IMR-90 (cell line): ENCODE data around the gene PGAP1. TPM values are rescaled to one million over a fixed set of nuclear protein-coding genes. Genes with fewer than 3 reads are reported as not detected.

Experiments used
- ATAC-seq: fragments of 200-7000 bp; cut with Tn5 transposase; 2 replicates; pipeline ENCODE4 v1.9.1; 2020; ENCODE audit warnings: low read depth, mild to moderate bottlenecking, moderate library complexity
- BruUV-seq: library from RNA; stranded (reverse); fragments of 400-500 nt; replicated peaks from 2 replicates; lab custom pipeline; 2021; lab: Mats Ljungman, UMichigan
- CTCF ChIA-PET: fragments of 300-600 bp; formaldehyde crosslinking; extraction: SDS; loops from one replicate; lab custom pipeline; 2021; ENCODE audit warnings: antibody characterized with exemption; lab: Yijun Ruan, JAX
- POLR2A ChIA-PET: fragments of 300-600 bp; sonication (Branson Sonifier 250); formaldehyde crosslinking; loops from one replicate; lab custom pipeline; 2022; ENCODE audit warnings: antibody characterized with exemption; ENCODE audit not compliant: unreplicated experiment; lab: Charles Lee
- DNase-seq: peaks from one replicate; pipeline ENCODE4 v3.0.0; 2013
- H2AFZ ChIP-seq: replicated peaks from 2 replicates; pipeline ENCODE3; 2013; ENCODE audit warnings: low read length, mild to moderate bottlenecking; ENCODE audit not compliant: poor library complexity
- H2AK5ac ChIP-seq: 2 replicates; pipeline ENCODE4 v1.6.1; 2013; ENCODE audit warnings: low read depth, low read length, inconsistent platforms
- H2AK9ac ChIP-seq: replicated peaks from 2 replicates; pipeline ENCODE3; 2013; ENCODE audit warnings: mild to moderate bottlenecking, low read depth, low read length, moderate library complexity; ENCODE audit not compliant: poor library complexity
- H2BK120ac ChIP-seq: 2 replicates; pipeline ENCODE4 v1.6.1; 2013; ENCODE audit warnings: low read depth, low read length, inconsistent platforms
- H2BK15ac ChIP-seq: 3 replicates; pipeline ENCODE4 v1.6.1; 2013; ENCODE audit warnings: low read depth, low read length, inconsistent platforms
- H2BK20ac ChIP-seq: 2 replicates; pipeline ENCODE4 v1.6.1; 2013; ENCODE audit warnings: low read depth, mild to moderate bottlenecking, inconsistent platforms, low read length, moderate library complexity
- H2BK5ac ChIP-seq: 2 replicates; pipeline ENCODE4 v1.6.1; 2013; ENCODE audit warnings: mild to moderate bottlenecking, low read depth, low read length, inconsistent platforms; ENCODE audit not compliant: poor library complexity, severe bottlenecking
- H3K14ac ChIP-seq: replicated peaks from 2 replicates; pipeline ENCODE4 v1.6.1; 2013; ENCODE audit warnings: low read depth, low read length, inconsistent platforms
- H3K18ac ChIP-seq: 2 replicates; pipeline ENCODE4 v1.6.1; 2013; ENCODE audit warnings: low read depth, low read length, control low read depth
- H3K23ac ChIP-seq: 2 replicates; pipeline ENCODE4 v1.6.1; 2013; ENCODE audit warnings: low read depth, low read length, inconsistent platforms
- H3K27ac ChIP-seq: 2 replicates; pipeline ENCODE4 v1.5.1; 2013; ENCODE audit warnings: mild to moderate bottlenecking, control low read depth, low read length; ENCODE audit not compliant: insufficient read depth
- H3K27me3 ChIP-seq: 2 replicates; pipeline ENCODE4 v1.6.1; 2013; ENCODE audit warnings: low read length; ENCODE audit not compliant: control insufficient read depth, insufficient read depth
- H3K36me3 ChIP-seq: 2 replicates; pipeline ENCODE4 v1.6.1; 2013; ENCODE audit warnings: low read length, mixed read lengths; ENCODE audit not compliant: control insufficient read depth, insufficient read depth
- H3K4ac ChIP-seq: 2 replicates; pipeline ENCODE4 v1.6.1; 2013; ENCODE audit warnings: low read depth, low read length, inconsistent platforms
- H3K4me1 ChIP-seq: 2 replicates; pipeline ENCODE4 v1.6.1; 2013; ENCODE audit warnings: low read length, mixed read lengths; ENCODE audit not compliant: control insufficient read depth, insufficient read depth
- H3K4me2 ChIP-seq: 2 replicates; pipeline ENCODE4 v1.6.1; 2013; ENCODE audit warnings: low read depth, mild to moderate bottlenecking, control low read depth, low read length, moderate library complexity
- H3K4me3 ChIP-seq: 2 replicates; pipeline ENCODE4 v1.5.1; 2013; ENCODE audit warnings: low read depth, mild to moderate bottlenecking, control low read depth, low read length, moderate library complexity; ENCODE audit not compliant: insufficient read depth
- H3K56ac ChIP-seq: 2 replicates; pipeline ENCODE4 v1.6.1; 2013; ENCODE audit warnings: low read length, inconsistent platforms; ENCODE audit not compliant: insufficient read depth; ENCODE audit errors: extremely low read depth
- H3K79me1 ChIP-seq, 2 experiments: 2 replicates each; pipeline ENCODE4 v1.6.1; 2013; ENCODE audit warnings: low read length in 2 of 2, inconsistent platforms in 1 of 2, low read depth in 1 of 2
- H3K9ac ChIP-seq: 2 replicates; pipeline ENCODE4 v1.6.1; 2013; ENCODE audit warnings: low read depth, low read length, control low read depth
- H3K9me1 ChIP-seq: 2 replicates; pipeline ENCODE4 v1.6.1; 2013; ENCODE audit warnings: low read length, inconsistent platforms; ENCODE audit not compliant: insufficient read depth
- H3K9me3 ChIP-seq: 2 replicates; pipeline ENCODE4 v1.6.1; 2013; ENCODE audit warnings: low read length; ENCODE audit not compliant: control insufficient read depth, insufficient read depth
- H4K20me1 ChIP-seq: 2 replicates; pipeline ENCODE4 v1.6.1; 2013; ENCODE audit warnings: low read length, inconsistent platforms; ENCODE audit not compliant: insufficient read depth
- H4K5ac ChIP-seq: 2 replicates; pipeline ENCODE4 v1.6.1; 2013; ENCODE audit warnings: mild to moderate bottlenecking, low read depth, low read length, control low read depth
- H4K8ac ChIP-seq, 2 experiments: 2 replicates each; pipeline ENCODE4 v1.6.1; 2013; ENCODE audit warnings: low read depth in 2 of 2, low read length in 2 of 2, control low read depth in 1 of 2, inconsistent platforms in 1 of 2
- H4K91ac ChIP-seq: 2 replicates; pipeline ENCODE4 v1.6.1; 2013; ENCODE audit warnings: low read depth, low read length, inconsistent platforms; ENCODE audit not compliant: insufficient read depth
- BHLHE40 ChIP-seq: fragments of 150-350 bp; IDR thresholded peaks from 2 replicates; pipeline ENCODE4 v1.6.1; 2016; ENCODE audit warnings: mild to moderate bottlenecking, low read depth, low read length
- CEBPB ChIP-seq: IDR thresholded peaks from 2 replicates; pipeline ENCODE4 v1.6.1; 2012; ENCODE audit warnings: low read depth, low read length, improper control_type of control experiment
- CHD1 ChIP-seq: IDR thresholded peaks from 2 replicates; pipeline ENCODE4 v1.6.1; 2012; ENCODE audit warnings: low read depth, low read length, improper control_type of control experiment
- FOS ChIP-seq: fragments of 150-350 bp; IDR thresholded peaks from 2 replicates; pipeline ENCODE4 v1.6.1; 2016; ENCODE audit warnings: low read depth, low read length
- MAFK ChIP-seq: IDR thresholded peaks from 2 replicates; pipeline ENCODE4 v1.6.1; 2012; ENCODE audit warnings: low read depth, low read length, improper control_type of control experiment
- MAZ ChIP-seq: IDR thresholded peaks from 2 replicates; pipeline ENCODE4 v1.6.1; 2012; ENCODE audit warnings: low read depth, mild to moderate bottlenecking, low read length, improper control_type of control experiment, moderate library complexity, borderline replicate concordance
- MXI1 ChIP-seq: IDR thresholded peaks from 2 replicates; pipeline ENCODE4 v1.6.1; 2012; ENCODE audit warnings: low read depth, mild to moderate bottlenecking, low read length, moderate library complexity, borderline replicate concordance
- NFE2L2 ChIP-seq: fragments of 150-350 bp; IDR thresholded peaks from 2 replicates; pipeline ENCODE4 v1.6.1; 2016; ENCODE audit warnings: low read depth, mild to moderate bottlenecking, low read length
- POLR2A ChIP-seq: IDR thresholded peaks from 2 replicates; pipeline ENCODE4 v1.6.1; 2012; ENCODE audit warnings: mild to moderate bottlenecking, low read depth, low read length
- RAD21 ChIP-seq: IDR thresholded peaks from 2 replicates; pipeline ENCODE4 v1.6.1; 2012; ENCODE audit warnings: low read length, improper control_type of control experiment
- RCOR1 ChIP-seq: IDR thresholded peaks from 2 replicates; pipeline ENCODE4 v1.6.1; 2012; ENCODE audit warnings: mild to moderate bottlenecking, low read length, improper control_type of control experiment; ENCODE audit not compliant: insufficient replicate concordance
- RFX5 ChIP-seq: IDR thresholded peaks from 2 replicates; pipeline ENCODE4 v1.8.0; 2012; ENCODE audit warnings: low read depth, mild to moderate bottlenecking, low read length, moderate library complexity
- SMC3 ChIP-seq: fragments of 150-350 bp; IDR thresholded peaks from 2 replicates; pipeline ENCODE4 v1.6.1; 2016; ENCODE audit warnings: low read depth, mild to moderate bottlenecking, antibody characterized with exemption, low read length, moderate library complexity
- WGBS, 2 experiments: methylation state at CpG; one replicate each; pipeline versions ENCODE4 v1.1.5 to v1.1.7; 2013; ENCODE audit warnings: missing lambda C conversion rate in 2 of 2; ENCODE audit not compliant: insufficient read length in 1 of 2; ENCODE audit errors: extremely low coverage in 2 of 2; 5-methylcytosine and 5-hydroxymethylcytosine counted together
- dilution Hi-C: fragments of 300-500 bp; cut with HindIII; formaldehyde crosslinking; loops from one replicate; pipeline ENCODE4 v1.14.3; 2018; ENCODE audit warnings: low sequenced_read_pairs; ENCODE audit not compliant: unreplicated experiment
- in situ Hi-C: fragments of 300-500 bp; cut with MboI; formaldehyde crosslinking; loops from 3 replicates; pipeline ENCODE4 v1.14.3; 2019; ENCODE audit warnings: low sequenced_read_pairs, inconsistent platforms, mixed read lengths
- intact Hi-C: fragments of 100-400 bp; cut with micrococcal nuclease; formaldehyde crosslinking; loops from 2 replicates; pipeline ENCODE4 v1.10.0; 2022
- polyA plus RNA-seq, 3 experiments: library from polyadenylated mRNA; depleted of rRNA; stranded (reverse); fragments of >200 nt; gene quantifications; 2 replicates each; pipeline ENCODE4 v1.2.3, GENCODE V29; 2012; ENCODE audit warnings: low replicate concordance in 1 of 3
- total RNA-seq: library from RNA; depleted of rRNA; stranded (reverse); fragments of >200 nt; gene quantifications from 2 replicates; pipeline ENCODE4 v1.2.3, GENCODE V29; 2012
- TF ChIP-seq, protein P1 (sequence below): fragments of 150-350 bp; IDR thresholded peaks from 2 replicates; pipeline ENCODE4 v1.6.1; 2016; ENCODE audit warnings: low read depth, mild to moderate bottlenecking, low read length, moderate library complexity, borderline replicate concordance
- TF ChIP-seq, protein P2 (sequence below): conservative IDR thresholded peaks from 2 replicates; pipeline ENCODE4 v1.5.1; 2012; ENCODE audit warnings: mild to moderate bottlenecking, low read depth, low read length, improper control_type of control experiment
- TF ChIP-seq, protein P3 (sequence below): fragments of 150-350 bp; IDR thresholded peaks from 2 replicates; pipeline ENCODE4 v1.6.1; 2017; ENCODE audit warnings: mild to moderate bottlenecking, antibody characterized with exemption, low read length, low read depth

The PGAP1 gene
- total and polyA plus RNA-seq, 2 of the 4 experiments (the other 2 are of a cell fraction), result 1.9 to 5.7 TPM

DNA sequence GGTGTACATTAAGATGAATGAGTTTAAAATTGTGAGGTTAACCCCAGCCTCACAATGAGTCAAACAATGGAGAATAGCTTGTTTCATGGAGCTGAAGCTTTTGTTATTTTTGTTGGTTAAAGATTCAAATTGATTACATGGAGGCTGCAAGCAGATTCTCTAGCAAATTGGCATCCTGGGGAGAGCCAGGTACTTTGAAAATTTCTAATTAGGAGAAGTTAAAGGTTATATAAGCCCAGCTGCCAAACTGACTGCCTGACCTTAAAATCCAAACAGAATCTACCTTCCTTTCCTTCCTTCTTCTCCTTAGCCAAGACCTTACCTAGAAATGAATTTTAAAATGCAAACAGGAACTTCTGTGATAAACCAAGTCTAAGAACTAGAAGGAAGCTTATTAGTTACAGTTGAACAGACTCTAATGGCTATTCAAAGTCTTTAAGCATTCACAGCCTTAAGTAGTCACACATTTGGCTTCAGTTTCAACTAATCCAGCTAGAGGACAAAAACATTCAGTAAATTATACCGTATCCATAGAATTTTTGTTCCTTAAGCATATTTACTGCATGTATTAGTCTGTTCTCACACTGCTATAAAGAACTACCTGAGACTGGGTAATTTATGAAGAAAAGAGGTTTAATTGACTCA lies 31.5 kb upstream of the PGAP1 start:
- Histone ChIP-seq H3K4me3 (no peak overlapping the region), H4K5ac (no peak overlapping the region), H2BK120ac (no peak overlapping the region), H3K9me3 (no peaks in the 10 kb centered on the region), H3K56ac (no peak overlapping the region), H3K79me1 (no peaks in the 10 kb centered on the region), H3K27ac (no peak overlapping the region), H2AK5ac (no peak overlapping the region), H3K9me1 (no peaks in the 10 kb centered on the region), H3K36me3 (no peaks in the 10 kb centered on the region), H3K27me3 (no peaks in the 10 kb centered on the region), H3K9ac (no peak overlapping the region), H3K4me1 (no peaks in the 10 kb centered on the region), H4K8ac (no peak overlapping the region), H3K4ac (no peak overlapping the region), H3K23ac (no peak overlapping the region), H3K14ac (no peak overlapping the region), H2AK9ac (no peak overlapping the region), H2BK20ac (no peak overlapping the region), H3K18ac (no peak overlapping the region), H2BK5ac (no peak overlapping the region), H4K91ac (no peak overlapping the region), H3K4me2 (no peak overlapping the region), H4K20me1 (no peaks in the 10 kb centered on the region), H2BK15ac (no peak overlapping the region), H2AFZ (no peak overlapping the region)
- intact Hi-C loops (no loop called here), dilution Hi-C loops (no loop called here), in situ Hi-C loops (no loop called here)
- no peak for TF ChIP-seq POLR2A
- TF ChIP-seq MAZ, result no peak
- no peak for TF ChIP-seq FOS
- TF ChIP-seq MXI1, result no peak
- no peak for TF ChIP-seq NFE2L2
- no peak for TF ChIP-seq BHLHE40
- TF ChIP-seq, protein P1, sequence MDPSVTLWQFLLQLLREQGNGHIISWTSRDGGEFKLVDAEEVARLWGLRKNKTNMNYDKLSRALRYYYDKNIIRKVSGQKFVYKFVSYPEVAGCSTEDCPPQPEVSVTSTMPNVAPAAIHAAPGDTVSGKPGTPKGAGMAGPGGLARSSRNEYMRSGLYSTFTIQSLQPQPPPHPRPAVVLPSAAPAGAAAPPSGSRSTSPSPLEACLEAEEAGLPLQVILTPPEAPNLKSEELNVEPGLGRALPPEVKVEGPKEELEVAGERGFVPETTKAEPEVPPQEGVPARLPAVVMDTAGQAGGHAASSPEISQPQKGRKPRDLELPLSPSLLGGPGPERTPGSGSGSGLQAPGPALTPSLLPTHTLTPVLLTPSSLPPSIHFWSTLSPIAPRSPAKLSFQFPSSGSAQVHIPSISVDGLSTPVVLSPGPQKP, result no peak
- TF ChIP-seq RFX5, result no peak
- TF ChIP-seq, protein P2, sequence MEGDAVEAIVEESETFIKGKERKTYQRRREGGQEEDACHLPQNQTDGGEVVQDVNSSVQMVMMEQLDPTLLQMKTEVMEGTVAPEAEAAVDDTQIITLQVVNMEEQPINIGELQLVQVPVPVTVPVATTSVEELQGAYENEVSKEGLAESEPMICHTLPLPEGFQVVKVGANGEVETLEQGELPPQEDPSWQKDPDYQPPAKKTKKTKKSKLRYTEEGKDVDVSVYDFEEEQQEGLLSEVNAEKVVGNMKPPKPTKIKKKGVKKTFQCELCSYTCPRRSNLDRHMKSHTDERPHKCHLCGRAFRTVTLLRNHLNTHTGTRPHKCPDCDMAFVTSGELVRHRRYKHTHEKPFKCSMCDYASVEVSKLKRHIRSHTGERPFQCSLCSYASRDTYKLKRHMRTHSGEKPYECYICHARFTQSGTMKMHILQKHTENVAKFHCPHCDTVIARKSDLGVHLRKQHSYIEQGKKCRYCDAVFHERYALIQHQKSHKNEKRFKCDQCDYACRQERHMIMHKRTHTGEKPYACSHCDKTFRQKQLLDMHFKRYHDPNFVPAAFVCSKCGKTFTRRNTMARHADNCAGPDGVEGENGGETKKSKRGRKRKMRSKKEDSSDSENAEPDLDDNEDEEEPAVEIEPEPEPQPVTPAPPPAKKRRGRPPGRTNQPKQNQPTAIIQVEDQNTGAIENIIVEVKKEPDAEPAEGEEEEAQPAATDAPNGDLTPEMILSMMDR, result no peak
- no peak for TF ChIP-seq CEBPB
- TF ChIP-seq MAFK, result no peak
- TF ChIP-seq SMC3, result no peak
- no peak for TF ChIP-seq RAD21
- TF ChIP-seq, protein P3, sequence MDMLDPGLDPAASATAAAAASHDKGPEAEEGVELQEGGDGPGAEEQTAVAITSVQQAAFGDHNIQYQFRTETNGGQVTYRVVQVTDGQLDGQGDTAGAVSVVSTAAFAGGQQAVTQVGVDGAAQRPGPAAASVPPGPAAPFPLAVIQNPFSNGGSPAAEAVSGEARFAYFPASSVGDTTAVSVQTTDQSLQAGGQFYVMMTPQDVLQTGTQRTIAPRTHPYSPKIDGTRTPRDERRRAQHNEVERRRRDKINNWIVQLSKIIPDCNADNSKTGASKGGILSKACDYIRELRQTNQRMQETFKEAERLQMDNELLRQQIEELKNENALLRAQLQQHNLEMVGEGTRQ, result no peak
- no peak for TF ChIP-seq CHD1
- TF ChIP-seq RCOR1, result no peak
- BruUV-seq, result no TSS peak
- CTCF ChIA-PET, result no interaction called here
- WGBS, 2 experiments, result no CpG with 5 or more reads among the region's 1 CpG
- no peak for ATAC-seq
- DNase-seq, result no peak
- POLR2A ChIA-PET, result no interaction called here
